ENCODE results near the gene CNBD2.

Gene CNBD2

GRCh38 chr20:35972462-35972861 is 4.1 kb downstream of the CNBD2 start:
- H3K4me3 ChIP-seq (ENCODE audit: control insufficient read depth, low read depth, low read length) = no peak overlapping the region
- DNase-seq (ENCODE audit: low read depth) = peak; percentile 14
- TF ChIP-seq CTCF (conservative IDR thresholded peaks at IDR 0.05; ENCODE audit: control insufficient read depth, insufficient read depth, low read depth, low read length) = no peak

- DNase-seq (ENCODE audit: low read depth) = no peak
- TF ChIP-seq CTCF (conservative IDR thresholded peaks at IDR 0.05; ENCODE audit: control insufficient read depth, insufficient read depth, low read depth, low read length) = no peak
- no peak overlapping the region for H3K4me3 ChIP-seq (ENCODE audit: control insufficient read depth, low read depth, low read length)
Observed at GRCh38 chr20:35974256-35974655, 5.9 kb downstream of the CNBD2 start.

GRCh38 chr20:35975576-35976373 is 7.4 kb downstream of the CNBD2 start:
- no peak for TF ChIP-seq CTCF (conservative IDR thresholded peaks at IDR 0.05; ENCODE audit: control insufficient read depth, insufficient read depth, low read depth, low read length)
- no peak for DNase-seq (ENCODE audit: low read depth)
- H3K4me3 ChIP-seq (ENCODE audit: control insufficient read depth, low read depth, low read length) = no peak overlapping the region

GRCh38 chr20:35978041-35978513 is 9.7 kb downstream of the CNBD2 start:
- no peak for TF ChIP-seq CTCF (conservative IDR thresholded peaks at IDR 0.05; ENCODE audit: control insufficient read depth, insufficient read depth, low read depth, low read length)
- H3K4me3 ChIP-seq (ENCODE audit: control insufficient read depth, low read depth, low read length) = no peak overlapping the region
- DNase-seq (ENCODE audit: low read depth) = peak; percentile 26

GRCh38 chr20:35979544-35979943 is 11.2 kb downstream of the CNBD2 start:
- DNase-seq (ENCODE audit: low read depth) = peak; percentile 33
- H3K4me3 ChIP-seq (ENCODE audit: control insufficient read depth, low read depth, low read length) = no peak overlapping the region
- no peak for TF ChIP-seq CTCF (conservative IDR thresholded peaks at IDR 0.05; ENCODE audit: control insufficient read depth, insufficient read depth, low read depth, low read length)

- TF ChIP-seq CTCF (conservative IDR thresholded peaks at IDR 0.05; ENCODE audit: control insufficient read depth, insufficient read depth, low read depth, low read length) = no peak
- no peak for DNase-seq (ENCODE audit: low read depth)
Observed at GRCh38 chr20:35981969-35982368, 13.6 kb downstream of the CNBD2 start.

More at GRCh38 chr20:35981969-35982368, 13.6 kb downstream of the CNBD2 start:
- H3K4me3 ChIP-seq (ENCODE audit: control insufficient read depth, low read depth, low read length) = no peak overlapping the region

Data from fibroblast of mammary gland (primary cell).